GM18858 (cell line): ENCODE data around the gene BMP7.

Experiments
- ATAC-seq: cut with Tn5 transposase; IDR thresholded peaks from one replicate; pipeline ENCODE4 v1.9.1; 2021; ENCODE audit not compliant: unreplicated experiment

The BMP7 gene

DNA sequence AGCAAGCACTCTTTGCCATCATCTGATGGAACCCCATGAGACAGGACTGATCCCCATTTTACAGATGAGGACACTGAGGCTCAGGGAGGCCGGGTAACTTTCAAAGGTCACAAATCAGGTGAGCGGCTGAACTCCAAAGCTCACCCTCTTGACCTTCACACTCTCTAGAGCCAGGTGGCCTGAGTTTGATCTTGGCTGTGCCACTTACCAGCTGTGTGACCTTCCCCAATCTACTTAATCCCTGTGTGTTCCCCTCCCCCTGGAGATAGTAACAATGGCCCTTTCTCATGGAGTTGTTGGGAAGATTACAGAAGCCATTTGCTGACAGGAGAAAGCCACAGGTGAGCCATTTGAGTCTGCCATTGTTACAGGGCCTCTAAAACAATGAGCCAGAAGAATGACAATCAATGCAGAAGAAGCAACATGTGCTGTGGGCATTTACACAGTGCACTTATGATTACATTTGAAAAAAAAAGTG, 34.5 kb downstream of the BMP7 start:
- no peak for ATAC-seq

DNA sequence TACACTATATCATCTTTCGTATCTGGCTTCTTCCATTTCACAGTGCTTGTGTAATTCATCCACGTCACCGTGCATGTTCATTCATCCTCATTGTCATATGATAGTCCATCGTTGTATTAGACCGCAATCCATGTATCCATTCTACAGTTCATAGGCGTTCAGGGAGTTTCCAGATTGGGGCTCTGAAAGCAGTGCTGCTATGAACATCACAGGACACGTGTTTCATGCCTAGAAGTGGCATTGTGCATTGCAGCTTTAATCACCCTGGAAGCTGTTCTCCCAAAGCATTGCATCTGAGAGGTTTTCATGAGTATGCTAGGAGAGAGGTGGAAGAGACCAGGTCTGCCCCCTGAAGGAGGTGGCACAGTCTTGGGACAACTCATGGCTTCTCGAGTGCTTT, 35.3 kb downstream of the BMP7 start:
- no peak for ATAC-seq

DNA sequence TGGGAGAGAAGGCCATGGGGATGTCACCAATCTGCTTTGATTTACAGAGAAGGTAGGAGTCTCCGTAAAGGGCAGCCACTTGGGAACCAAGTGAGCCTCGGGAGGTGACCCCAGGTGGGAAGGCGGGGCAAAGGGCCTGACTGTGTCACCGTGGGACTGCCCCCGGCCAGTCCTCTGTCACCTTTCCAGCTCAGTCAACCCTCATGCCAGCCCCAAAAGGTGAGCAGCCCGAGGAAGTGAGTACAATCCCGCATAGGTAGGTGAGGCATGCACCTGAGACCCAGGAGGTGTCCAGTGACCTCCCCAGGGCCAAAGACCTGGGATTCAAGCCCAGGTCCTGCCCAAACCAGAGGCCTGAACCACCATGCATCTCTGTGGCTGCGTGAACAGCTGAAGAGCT, 36.2 kb downstream of the BMP7 start:
- ATAC-seq, result no peak

DNA sequence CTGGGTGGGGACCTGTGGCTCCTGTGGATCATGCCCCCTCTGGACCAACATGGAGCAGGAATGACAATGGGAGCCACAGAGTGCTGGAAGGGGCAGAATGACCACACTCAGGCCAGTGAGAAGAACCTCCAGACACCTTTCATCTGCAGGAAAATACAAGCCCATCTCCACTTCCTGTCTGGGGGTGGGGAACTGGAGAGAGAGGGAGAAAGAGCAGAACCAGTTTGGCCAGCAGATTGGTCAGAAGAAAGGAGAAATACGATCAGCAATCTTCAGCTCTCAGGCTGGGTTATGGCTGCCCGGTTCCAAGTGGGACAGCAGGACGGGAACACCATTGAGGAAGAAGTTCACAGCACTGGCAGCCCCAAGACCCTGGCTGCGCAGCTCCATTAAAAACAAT, 37.0 kb downstream of the BMP7 start:
- no peak for ATAC-seq

DNA sequence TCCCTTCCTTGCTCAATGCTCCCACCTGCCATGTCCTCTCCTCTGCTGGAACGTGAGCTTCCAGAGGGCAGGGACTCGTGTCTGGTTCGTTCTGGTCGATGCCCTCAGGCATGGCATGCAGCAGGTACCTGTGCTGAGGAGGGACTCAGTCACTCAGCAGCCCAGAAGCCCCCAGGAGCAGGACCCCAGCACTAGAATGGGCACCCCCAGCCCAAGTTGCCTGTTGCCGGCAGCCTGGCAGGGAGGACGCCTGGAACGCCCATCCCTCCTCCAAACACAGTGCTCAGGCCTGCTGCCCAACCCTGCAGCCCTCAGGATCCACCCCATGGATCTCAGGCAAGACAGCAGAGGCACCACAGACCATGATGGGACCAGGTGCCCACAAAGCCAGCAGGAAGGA, 40.6 kb downstream of the BMP7 start:
- no peak for ATAC-seq

DNA sequence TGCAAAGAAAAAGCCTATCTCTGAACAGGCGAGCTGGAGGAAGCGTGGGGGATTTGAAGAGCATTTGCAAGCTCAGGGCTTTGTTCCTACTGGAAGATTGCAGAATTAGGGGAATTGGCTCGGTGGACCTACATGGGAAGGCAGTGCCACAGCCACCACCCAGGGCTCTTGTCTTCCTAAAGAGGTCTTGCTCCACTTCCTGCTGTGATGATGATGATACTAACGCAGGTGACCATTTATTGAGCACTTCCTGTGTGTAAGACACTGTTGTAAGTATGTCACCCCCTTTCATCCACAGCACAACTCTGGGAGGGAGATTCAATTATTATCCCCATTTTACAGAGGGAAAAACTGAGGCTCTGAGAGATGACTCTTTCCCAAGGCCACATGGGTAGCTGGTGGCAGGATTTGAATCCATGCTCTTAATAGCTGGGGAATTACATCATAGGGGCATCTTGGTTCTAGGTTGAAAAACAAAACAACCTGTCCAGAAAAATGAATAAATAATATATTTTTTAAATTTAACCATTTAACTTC, 41.2 kb downstream of the BMP7 start:
- no peak for ATAC-seq

DNA sequence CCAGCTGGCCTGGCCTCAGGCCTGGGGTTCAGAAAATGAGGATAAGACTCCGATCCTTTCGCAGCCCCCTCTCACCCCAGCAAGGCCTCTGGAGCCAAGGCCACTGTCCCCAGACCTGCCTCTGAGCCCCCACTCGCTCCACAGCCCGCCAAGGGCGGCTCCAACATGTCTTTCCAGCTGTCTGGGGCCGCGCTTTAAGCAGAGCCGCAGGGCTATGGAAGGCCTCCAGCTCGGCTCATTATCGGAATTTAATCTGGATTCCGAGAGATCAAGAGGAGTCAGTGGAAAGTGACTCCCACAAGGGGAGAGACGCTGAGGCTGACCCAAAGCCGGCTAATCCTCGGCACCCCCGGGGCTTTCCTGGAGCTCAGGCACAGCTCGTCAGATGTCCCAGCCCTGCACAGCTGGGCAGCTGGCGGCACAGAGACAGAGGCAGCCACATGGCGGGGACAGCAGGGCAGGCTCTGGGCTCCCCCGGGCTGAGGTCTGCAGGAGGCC, 41.8 kb downstream of the BMP7 start:
- no peak for ATAC-seq

DNA sequence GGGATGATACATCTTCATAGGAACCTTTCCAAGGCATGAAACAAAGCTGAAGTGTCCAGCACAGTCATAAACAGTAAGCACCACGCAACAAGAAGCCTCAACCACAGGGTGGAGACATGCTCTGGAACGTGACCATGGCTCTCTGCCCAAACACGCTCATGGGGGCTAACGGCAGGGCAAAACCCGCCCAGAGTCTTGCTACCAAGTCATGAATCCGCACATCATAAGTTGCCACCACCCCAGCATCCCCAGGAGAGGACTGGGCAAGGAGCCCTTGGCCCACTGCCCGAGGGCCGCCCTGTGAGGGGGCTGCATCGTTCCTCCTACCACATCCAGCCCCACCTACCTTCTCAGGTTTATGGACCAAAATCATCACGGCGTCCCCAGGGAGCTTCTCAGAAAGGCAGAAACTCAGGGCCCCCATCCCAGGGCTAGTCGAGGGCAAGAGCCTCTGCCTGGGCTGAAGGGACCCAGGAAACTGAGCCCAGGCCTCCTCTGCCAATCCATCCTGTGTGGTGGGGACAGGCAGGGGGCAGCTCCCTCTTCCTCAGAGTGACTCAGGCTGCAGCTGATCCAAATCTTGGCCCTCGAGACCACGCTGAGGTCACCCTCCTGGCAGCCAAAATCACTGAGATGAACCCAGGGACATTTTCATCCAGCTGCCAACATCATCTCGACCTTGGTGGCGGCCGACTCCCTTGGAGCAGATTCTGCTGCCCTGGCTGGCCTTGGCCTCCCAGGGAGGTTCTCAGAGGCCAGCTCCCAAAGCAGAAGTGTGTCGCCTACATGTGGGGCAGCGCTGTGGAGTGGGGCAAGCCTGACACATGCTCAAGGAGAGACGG, 42.6 kb downstream of the BMP7 start:
- ATAC-seq, result no peak

DNA sequence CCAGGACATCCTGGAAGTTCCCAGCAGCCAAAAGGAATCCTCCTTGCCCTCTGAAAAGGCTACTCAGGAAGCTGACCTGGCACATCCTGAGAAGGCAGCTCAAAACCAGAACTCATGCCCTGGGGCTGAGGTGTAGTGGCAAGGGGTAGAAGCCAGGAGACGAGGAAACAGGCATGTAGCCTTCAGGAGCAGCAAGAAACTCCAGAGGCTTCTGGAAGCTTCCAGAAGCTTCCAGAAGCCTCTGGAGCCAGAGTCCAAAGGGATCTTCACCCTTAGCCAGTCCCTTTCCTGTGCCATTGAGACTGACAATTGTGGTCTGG, 43.9 kb downstream of the BMP7 start:
- no peak for ATAC-seq

DNA sequence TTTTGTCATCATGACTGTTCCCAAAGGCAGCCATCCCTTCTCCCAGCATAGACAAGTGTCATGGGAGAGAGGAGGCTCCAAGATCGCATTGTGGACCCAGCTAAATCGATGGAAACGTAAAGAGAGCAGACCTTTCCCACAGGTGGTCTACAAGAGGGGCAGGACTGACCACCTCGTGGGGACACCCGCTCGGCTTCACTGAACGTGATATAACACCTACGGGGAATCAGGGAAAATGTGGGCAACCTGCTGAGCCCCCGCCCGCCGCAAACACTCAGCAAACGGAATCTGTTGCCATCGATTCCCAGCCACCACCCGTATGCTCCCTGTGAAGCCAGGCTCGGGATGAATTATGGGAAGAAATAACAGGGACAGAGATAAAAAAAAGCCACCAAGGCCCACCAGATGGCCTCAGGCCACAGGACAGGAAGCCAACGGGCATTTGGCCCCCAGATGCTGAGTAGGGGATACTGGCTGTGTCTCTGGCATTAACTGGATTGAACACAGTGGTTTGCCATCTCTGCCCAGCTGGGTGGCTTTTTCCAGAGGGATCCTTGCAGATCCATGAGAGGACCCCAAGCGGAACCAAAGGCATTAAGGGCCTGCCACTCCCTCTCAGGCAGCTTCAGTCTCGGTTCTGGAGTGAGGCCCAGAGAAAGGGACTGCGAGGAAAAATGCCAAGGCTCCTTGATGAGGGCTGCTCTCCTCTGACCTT, 44.4 kb downstream of the BMP7 start:
- no peak for ATAC-seq

DNA sequence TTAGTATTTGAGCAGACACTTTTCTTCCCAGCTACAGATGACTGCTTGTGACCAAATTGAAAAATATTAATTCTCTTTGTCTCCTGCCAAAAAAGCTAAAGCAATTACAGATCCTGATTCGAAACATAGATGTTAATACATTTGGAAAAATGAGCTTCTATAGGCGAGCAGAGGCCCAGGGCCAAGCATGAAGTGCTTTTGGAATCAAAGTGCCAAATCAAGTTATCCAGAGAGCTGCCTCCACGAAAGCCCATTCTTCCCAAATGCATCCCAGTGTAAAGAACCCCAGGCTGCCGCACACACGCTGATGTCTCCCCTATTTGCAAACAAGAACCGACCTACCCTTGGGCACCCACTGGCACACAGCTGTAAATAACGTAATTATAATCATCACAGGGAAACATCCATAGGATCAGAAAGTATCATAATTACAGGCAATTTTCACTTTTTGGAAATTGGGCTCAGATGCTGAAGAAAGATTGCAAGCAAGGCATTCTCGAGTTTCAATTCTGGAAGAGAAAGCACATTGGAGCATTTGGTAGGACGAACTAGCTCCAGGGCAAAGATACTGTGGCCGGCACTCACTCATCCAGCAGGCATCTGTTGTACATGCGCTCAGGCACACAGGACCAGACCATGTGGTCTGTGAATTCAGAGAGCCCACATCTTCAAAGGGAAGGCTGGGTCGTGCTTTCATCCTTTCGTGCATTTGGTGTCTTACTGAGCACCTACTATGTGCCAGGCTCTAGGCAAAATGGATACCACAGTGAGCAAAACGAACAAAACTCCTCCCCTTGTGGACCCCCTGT, 45.9 kb downstream of the BMP7 start:
- ATAC-seq, result no peak

DNA sequence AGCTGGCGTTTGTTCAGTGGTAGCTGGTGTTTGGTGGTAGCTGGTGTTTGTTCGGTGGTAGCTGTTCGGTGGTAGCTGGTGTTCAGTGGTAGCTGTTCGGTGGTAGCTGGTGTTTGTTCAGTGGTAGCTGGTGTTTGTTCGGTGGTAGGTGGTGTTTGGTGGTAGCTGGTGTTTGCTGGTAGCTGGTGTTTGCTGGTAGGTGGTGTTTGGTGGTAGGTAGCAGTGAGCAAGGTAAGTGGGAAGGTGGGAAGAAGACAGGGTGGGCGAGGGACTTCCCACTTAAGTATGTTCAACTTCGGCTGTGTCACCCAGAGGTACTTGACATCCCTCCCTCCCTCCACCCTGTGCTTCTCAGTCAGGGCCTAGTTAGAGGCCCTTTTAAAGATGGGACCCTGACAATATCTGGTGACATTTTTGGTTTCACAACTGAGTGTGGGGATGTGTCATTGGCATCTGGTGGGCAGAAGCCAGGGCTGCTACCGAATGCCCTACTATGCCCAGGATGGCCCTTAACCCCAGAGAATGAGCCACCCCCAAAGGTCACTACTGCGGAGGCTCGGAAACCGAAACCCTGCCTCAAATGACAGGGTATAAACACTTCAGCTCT, 47.3 kb downstream of the BMP7 start:
- ATAC-seq, result no peak

DNA sequence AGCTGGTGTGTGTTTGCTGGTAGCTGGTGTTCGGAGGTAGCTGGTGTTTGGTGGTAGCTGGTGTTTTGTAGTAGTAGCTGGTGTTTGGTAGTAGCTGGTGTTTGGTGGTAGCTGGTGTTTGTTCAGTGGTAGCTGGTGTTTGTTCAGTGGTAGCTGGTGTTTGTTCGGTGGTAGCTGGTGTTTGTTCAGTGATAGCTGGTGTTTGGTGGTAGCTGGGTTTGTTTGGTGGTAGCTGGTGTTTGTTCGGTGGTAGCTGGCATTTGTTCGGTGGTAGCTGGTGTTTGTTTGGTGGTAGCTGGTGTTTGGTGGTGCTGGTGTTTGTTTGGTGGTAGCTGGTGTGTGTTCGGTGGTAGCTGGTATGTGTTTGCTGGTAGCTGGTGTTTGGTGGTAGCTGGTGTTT, 48.0 kb downstream of the BMP7 start:
- ATAC-seq, result no peak

DNA sequence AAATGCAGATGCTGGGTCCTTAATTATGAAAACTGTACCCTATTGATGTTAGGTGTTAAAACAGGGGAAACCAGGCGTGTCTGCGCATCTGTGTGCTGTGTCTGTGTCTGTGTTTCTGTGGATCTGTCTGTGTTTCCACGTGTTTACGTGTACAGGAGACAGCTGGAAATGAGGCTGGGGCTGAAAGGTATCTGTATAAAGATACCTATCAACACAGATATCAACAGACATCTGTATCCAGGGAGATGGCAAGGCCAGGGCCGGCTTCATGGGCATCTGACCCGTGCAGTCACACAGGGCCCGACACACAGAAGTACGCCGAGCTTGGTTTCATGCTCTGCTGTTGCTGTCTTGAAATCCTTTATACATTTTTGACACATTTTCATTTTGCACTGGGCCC, 48.6 kb downstream of the BMP7 start:
- no peak for ATAC-seq

DNA sequence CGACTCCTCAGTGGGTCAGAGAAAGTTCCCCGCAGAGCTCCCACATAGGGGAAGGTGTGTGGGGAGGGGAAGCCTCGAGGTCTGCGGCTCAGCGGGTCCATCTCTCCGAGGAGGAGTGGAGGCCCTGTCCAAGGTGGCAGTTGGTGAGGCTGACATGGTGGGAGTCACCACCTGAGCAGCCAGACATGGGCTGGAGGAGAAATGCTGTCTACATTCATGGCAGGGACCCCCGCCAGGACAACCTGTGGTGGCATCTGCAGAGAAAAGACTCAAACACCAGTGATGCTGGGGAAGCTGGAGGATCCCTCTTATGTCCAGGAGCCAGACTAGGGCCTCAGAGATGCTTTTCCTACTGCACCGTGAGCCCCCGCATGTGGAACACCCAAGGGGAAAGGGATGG, 49.8 kb downstream of the BMP7 start:
- ATAC-seq, result no peak

DNA sequence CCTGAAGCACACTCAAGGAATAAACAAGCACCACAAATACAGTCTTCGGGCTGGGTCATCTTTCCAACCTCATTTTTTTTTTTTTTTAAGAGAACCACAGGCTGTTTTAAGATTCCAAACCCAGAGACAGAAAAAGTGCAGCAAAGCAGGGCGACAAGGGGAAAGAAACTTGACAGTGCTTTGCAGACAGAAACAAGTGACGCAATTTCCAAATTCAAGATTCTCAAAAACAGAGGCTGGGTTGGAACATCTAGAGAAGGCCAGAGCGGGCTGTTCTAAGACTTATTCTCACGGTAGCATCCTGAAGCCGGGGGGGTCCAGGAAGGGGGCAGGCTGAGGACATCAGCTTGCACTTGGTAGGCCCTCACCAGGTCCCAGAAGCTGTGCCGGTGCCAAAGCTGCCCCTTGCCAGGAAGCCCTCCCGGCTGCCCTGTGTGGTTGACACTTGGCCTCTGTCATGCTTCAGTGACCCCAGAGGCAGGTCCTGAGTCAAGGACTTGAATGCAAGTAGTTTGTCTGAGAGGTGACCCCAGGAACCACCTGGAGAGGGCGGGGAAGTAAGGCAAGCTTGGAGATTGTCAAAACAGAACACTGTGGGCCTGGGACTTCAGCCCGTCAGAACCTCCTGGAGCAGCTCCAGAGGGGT, 50.5 kb downstream of the BMP7 start:
- ATAC-seq, result no peak

DNA sequence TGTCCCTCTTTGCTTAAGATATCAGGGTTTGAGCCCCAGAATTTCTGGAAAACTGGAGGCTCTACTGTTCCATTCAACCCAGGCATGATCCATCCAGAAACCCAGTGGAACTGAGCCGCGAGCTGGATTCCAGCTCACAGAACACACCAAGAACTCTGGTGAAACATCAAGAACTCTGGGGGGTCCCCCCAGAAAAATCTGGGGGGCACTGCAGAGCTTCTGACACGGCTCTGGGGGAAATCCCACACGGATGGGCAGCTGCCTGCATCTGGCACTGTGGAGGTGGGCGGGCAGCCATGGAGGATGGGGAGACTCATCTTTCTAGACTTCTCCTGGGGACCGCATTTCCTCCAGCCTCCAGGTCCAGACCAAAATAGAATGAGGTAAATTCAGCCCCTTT, 51.0 kb downstream of the BMP7 start:
- ATAC-seq, result no peak

DNA sequence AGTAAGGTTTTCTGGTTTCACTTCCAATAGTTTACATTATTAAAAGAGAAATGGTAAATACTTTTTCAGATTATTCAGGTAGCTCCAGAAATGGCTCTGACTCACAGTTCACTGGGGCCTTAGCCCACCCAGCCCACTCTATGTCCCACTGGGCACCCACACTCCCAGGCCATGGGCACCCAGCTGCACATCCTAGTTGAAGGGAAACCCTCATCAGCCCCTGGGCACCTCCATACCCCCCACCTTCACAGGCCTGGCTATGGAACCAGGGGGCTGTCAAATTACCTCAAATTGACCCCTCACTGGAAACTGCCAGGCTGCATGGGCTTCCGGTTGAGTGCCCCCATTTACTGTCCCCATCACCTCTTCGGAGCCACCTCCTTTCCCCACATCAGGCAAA, 51.5 kb downstream of the BMP7 start:
- no peak for ATAC-seq

DNA sequence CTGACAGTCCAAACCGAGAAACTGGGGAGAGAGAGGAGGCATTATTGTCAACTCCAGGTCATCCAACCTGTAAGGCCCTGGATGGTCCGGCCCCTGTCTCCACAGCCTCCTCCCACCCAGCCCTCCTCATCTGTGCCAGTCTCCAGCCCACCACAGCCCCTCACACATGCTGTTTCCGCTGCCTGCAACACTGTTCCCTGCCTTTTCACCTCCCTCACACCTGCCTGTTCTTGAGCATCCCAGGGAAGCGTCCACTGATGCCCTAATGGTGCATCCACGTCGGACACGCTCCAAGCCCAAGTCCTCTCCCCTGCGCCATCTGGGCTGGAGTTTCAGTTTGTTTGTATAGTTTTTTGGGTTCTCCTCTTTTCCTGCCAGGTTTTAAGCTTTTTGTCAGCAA, 52.0 kb downstream of the BMP7 start:
- no peak for ATAC-seq

DNA sequence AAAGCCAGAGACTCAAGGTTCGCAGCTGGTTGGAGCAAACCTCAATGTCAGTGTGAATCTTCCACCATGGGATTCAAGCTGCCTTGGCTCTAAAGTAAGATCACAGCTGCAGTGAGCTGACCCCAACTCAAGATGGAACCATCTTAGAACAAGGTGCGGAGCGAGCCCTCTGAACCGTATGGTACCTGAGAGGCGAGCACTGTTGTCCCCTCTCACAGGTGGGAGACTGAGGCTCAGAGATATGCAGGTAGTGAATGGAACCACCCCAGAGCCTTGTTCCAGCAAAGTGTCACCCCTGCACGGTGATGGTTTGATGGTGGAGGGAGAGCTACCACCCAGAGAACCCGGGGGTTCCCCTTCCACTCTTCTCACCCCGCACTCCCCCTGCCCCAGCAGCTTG, 52.5 kb downstream of the BMP7 start:
- no peak for ATAC-seq
